ENCODE data around the gene NELL2.

- TF ChIP-seq ZNF3 (CRISPR knock-in tag; IDR thresholded peaks at IDR 0.05): no peak
- TF ChIP-seq MAX (CRISPR knock-in tag; IDR thresholded peaks at IDR 0.05): no peak
- no peak for TF ChIP-seq MTA3 (IDR thresholded peaks at IDR 0.05; ENCODE audit: borderline replicate concordance)
- no peak for TF ChIP-seq HDAC6 (IDR thresholded peaks at IDR 0.05; ENCODE audit: low read depth, low read length)
- TF ChIP-seq RFX7 (CRISPR knock-in tag; IDR thresholded peaks at IDR 0.05): no peak
- no peak for TF ChIP-seq YY1 (IDR thresholded peaks at IDR 0.05; ENCODE audit: borderline replicate concordance in 1 of 3, control insufficient read depth in 1 of 3, extremely low read depth in 1 of 3, insufficient read depth in 3 of 3, insufficient read length in 1 of 3, insufficient replicate concordance in 2 of 3, low read depth in 1 of 3, low read length in 2 of 3)
- TF ChIP-seq, protein P1, sequence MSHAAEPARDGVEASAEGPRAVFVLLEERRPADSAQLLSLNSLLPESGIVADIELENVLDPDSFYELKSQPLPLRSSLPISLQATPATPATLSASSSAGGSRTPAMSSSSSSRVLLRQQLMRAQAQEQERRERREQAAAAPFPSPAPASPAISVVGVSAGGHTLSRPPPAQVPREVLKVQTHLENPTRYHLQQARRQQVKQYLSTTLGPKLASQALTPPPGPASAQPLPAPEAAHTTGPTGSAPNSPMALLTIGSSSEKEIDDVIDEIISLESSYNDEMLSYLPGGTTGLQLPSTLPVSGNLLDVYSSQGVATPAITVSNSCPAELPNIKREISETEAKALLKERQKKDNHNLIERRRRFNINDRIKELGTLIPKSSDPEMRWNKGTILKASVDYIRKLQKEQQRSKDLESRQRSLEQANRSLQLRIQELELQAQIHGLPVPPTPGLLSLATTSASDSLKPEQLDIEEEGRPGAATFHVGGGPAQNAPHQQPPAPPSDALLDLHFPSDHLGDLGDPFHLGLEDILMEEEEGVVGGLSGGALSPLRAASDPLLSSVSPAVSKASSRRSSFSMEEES (CRISPR knock-in tag; IDR thresholded peaks at IDR 0.05): no peak
- no peak for TF ChIP-seq GABPA (tag; conservative IDR thresholded peaks at IDR 0.05; ENCODE audit: low read depth)
Measured at GRCh38 chr12:44774815-44775411, 101.2 kb downstream of the NELL2 start.

All from K562 (cell line).